Pons (tissue), 1 donor: ENCODE data around the gene KCNAB3.
A peak's percentile ranks its signal among the peaks of the same experiment; 100 is the strongest.

Experiments used
- DNase-seq: peaks from one replicate; pipeline ENCODE4 v3.0.0-alpha.2; 2016; ENCODE audit warnings: low spot score

The KCNAB3 gene

GRCh38 chr17:7897090-7897489 is 32.6 kb downstream of the KCNAB3 start:
- DNase-seq = no peak

- DNase-seq = no peak
Observed at GRCh38 chr17:7894866-7895265, 34.8 kb downstream of the KCNAB3 start.

DNA sequence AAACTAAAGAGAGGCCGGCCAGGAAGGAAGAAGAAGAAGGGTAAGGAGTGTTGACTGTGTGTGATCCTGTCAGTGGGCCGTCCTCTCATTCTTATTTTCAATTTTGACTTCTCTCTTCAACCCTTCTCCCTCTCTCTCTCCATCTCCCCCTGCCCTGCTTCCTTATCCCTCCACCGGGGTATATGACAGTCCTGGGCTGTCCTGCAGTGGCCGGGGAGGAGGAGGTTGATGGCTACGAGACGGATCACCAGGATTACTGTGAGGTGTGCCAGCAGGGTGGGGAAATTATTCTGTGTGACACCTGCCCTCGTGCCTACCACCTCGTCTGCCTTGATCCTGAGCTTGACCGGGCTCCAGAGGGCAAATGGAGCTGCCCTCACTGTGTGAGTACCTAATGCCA is 35.4 kb downstream of the KCNAB3 start:
- no peak for DNase-seq

GRCh38 chr17:7893187-7893880 is 36.3 kb downstream of the KCNAB3 start:
- DNase-seq = no peak

DNA sequence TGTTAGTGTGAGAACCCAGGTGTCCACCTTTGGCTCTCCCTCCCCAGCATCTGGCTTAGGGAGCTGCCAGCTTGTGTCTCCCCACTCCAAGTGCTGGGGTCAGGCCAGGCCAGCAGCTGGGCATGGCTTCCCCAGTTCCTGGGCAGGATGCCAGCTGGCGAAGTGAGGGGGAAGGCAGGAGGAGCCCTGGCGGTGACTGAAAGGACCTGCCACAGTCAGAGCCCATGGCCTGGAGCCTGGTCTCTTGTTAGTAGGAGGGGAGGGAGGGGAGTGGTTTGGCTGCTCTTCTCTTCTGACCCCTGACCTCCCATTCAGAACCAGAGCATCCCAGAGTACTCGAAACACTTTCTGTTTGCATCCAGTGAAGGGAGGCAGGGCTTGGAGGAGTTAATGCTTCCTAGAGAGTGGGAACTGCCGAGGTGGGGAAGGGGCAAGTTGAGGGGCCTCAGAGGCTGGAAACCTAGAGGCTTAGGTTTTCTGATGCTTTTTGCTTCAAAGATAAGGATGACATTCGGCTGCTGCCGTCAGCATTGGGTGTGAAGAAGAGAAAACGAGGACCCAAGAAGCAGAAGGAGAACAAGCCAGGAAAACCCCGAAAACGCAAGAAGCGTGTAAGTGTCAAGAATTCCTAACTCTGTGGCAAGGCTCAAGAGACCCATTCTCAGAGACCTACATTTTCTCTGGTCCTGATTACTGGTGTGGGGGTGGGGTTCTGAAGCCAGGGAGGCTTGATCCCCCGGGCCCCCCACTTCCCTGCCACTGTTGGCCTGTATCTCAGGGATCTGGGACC is 40.3 kb downstream of the KCNAB3 start:
- peak; percentile 99 for DNase-seq

DNA sequence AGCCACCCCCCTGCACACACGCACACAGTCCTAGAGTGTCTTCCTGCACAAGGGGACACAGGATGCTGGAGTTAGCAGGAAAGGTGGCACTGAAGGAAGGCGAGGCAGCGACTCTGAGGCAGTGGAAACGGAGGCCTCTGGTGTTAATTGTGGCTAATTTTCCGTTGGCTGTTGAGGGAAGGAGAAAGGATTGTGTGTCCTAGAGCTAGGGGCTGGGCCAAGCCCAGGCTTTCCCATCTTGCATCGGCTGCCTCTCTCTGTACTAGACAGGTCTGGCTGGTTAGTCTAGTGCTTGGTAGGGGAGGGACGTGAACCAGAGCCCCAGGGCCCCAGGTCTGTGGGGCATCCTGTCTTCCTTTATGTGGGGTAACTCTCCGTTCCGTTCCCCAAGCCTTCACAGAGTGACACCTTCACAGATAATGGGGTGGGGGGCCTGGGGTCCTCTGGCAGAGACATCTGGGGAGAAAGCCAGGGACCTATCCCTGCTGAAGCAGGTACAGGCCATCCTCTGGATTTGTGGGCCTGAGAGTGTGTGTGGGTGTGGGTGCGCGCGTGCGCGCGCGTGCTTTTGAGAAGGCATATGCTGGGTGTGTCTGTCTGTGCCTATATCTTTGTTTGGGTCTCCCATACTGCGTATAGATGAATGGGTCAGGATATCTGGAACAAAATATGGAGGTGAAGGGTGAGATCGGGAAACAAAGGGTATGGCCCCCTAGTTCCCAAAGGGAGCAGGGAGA is 41.3 kb downstream of the KCNAB3 start, which contains the start of gene CHD3:
Gene CHD3 (plus strand): TSS at position 606 of the 737 bp plus-strand sequence. CDS start 212 bp downstream, outside the sequence.
- DNase-seq = no peak

DNA sequence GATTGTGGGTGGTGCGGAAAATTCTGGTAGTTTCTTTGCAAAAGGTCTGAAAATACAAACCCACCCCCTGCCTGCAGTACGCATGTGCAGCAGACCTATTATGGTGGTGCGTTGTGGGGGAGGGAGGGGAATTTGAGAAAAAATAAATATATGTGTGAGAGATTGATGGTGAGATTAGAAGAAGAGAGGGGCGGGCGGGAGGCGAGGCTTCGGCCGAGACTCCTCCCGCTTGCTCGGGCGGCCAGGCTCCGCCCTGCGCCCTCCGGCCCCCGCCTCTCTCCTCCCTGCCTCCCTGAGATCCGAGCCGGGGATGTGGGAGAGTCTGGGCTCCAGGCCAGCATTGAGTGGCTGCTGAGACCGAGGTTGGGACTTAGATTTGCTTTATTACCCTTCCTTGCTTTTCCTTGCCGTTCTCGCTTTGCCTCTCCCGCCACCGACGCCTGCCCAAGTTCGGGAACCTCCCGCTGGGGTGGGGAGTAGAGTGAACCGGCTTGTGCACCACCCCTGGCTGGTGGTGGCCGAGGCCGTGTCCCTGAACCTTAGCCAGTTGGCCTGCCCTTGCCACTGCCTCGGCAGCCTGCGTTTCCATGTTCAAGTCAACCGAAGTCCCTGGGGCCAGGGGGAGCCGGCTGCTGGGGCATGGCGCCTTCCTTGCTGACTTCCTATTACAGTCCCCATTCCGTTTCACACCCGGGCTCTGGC is 42.0 kb downstream of the KCNAB3 start:
- DNase-seq = peak; percentile 94

DNA sequence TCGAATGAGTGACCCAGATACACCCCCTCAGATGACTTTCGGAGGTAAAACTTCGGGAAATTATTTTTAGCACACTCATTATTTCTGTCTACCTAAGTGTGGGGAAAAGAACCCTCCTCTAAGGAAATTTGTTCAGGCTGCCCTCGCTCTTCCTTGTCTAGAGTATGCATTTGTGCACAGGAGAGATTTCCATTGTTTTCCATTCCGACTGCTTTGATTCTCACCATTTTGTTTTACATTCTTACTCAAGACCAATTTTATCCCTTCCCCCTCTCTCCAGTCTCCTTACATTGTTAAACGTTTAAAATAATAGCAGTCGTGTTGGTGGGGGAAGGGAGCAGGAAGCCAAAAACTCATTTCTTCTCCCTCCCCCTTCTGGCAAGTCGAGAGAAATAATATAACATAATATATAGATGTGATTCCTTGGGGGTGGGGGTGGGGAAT is 42.6 kb downstream of the KCNAB3 start:
- peak; percentile 24 for DNase-seq

- DNase-seq = no peak
Observed at GRCh38 chr17:7886227-7887037, 43.2 kb downstream of the KCNAB3 start.

DNA sequence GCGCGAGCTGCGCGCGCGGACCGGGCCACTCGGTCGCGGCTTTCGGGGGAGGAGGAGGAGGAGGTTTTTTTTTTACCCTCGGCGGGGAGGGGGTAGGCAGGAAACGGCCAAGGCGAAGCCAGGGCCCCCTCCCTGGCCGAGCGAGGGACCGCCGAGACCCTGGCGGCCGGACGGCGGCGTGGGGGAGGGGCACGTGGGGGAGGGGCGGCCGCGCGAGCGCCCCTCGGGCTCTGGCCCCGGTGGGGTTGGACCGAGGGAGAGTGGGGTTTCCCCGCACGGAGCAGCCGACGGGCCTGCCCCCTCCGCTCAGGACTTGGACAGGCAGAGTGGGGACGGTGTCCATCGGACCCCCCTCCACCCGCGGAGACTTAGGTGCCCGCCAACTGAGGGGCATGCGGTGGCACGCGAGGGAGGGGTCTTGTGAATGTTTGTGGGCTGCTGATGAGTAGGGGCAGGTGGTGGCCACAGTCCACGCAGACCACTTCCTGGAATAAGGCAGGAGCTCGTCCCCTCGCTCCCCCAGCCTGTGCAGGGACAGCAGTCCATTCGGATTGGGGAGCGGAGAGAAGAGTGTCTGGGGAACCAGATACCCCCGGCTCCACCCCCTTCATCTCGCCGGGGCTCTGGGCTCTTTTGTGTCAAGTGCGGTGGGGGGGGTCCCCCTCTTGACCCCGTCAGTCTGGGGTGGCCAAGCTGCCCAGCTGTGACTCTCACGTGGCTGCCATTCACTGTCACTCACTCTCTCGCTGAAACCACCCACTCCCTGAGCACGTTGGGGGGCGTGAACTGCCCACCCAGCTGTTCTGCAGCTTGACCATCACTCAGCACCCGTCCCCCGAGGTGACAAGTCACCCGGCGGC is 44.1 kb downstream of the KCNAB3 start:
- peak; percentile 20 for DNase-seq

GRCh38 chr17:7884581-7885366 is 44.9 kb downstream of the KCNAB3 start:
- DNase-seq = no peak

DNA sequence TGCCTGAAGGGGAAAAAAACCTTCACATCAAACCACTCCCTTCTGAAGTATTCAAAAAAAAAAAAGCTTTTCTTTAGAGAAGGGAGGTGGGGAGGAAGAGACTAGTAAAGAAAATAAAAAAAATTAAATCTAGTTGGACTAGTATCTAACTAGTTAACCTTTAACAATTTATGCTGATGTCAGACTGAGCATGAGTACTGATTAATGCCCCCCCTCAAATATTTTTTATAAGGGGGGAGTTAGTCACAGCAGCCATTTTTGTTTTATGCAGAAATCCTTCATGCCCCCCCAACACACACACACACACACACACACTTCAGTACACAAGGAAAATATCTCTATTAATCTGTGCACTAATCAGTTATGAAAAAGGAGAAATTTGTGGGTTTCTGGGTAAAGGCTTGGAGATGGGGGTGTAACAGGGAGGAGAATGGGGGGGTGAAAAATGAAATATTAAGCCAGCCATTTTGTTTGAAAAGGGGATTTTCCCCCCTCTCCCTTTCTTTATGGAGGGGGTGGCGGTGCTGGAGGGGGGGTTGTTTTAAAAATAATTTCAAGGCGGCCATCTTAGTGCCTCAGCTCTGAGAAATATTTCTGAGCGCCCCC is 45.8 kb downstream of the KCNAB3 start:
- DNase-seq = no peak

- DNase-seq = no peak
Observed at GRCh38 chr17:7882629-7883028, 47.0 kb downstream of the KCNAB3 start.

GRCh38 chr17:7882068-7882467 is 47.6 kb downstream of the KCNAB3 start:
- DNase-seq = no peak

- DNase-seq = peak; percentile 15
Observed at GRCh38 chr17:7881276-7882054, 48.2 kb downstream of the KCNAB3 start.

DNA sequence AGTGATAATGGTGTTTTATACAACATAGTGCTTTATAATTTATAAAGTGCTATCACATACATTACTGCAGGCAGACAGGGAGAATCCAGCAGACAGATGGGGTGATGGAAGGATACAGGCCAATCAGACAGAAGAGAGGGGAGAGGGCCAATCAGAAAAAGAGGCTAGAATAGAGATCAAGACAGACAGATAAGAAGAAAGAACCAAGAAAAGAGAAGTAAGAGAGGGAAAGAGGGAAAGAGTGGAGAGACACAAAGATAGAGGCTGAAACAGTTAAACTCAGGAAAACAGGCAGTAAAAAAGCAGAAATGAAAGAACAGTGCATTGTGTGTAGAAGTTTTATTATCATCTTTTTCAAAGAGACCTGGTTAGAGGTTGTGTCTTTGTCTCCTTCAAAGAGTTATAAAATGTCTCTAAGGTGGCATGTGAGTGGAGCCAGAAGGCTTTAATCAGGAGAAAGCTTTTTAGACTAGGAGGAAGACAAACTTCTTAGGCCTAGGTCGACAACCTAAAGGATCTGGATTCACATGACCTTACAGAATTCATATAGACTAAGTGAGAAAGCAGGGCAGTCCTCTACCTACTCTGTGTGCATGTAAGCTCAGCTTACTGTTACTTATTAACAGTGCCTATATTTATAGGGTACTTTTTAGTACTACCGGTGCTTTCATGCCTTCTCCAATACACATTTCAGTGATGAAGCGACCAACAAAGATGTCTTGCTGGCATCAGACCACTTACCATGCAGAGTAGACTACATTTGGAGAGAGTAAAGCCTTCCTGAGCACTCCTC is 49.4 kb downstream of the KCNAB3 start:
- DNase-seq = no peak

DNA sequence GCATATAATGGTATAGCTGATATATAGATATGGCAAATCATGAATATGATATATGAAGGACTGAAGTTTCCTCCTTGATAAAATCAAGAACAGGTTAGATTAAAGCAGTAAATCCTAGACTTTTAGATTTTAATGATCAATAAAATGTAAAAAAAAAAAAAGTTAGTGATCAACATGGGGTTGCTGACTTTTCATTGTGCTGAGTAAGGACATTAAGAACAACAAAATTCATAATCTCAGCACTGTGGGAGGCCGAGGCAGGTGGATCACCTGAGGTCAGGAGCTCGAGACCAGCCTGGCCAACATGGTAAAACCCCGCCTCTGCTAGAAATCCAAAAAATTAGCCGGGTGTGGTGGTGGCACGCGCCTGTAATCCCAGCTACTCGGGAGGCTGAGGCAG is 51.4 kb downstream of the KCNAB3 start:
- no peak for DNase-seq
